Lower leg skin (tissue), 3 donors: ENCODE measurements around the gene RAB3IP.

Source experiments
- CTCF ChIP-seq, 3 donors: fragments of 450-650 bp; IDR thresholded peaks; one replicate each; pipeline ENCODE4 v1.5.1; 2016; ENCODE audit warnings: antibody characterized with exemption in 3 of 3, mild to moderate bottlenecking in 3 of 3, moderate library complexity in 2 of 3
- POLR2A ChIP-seq, 2 donors: fragments of 450-650 bp; IDR thresholded peaks; one replicate each; pipeline ENCODE4 v1.6.1; 2016 to 2017; ENCODE audit warnings: antibody characterized with exemption in 2 of 2, mild to moderate bottlenecking in 1 of 2, moderate library complexity in 1 of 2

DNA sequence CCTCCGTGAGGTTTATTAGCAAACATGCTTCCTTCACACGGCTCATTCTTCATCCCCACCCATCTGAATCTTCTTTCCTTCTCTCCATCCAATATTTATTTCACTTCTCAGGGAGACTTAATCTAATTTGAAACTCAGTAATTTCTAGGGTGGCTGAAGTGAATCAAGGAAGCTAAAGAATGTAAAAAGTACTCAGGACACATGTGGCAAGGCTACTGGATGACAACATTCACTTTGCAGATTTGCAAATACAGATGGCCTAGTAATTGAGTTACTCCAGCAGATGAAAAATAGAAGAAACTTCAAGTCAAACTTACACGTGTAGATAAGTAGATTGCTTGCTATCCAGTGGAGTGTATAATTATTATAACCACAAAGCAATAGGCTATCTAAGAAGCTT lies 24.1 kb upstream of the RAB3IP start:
- TF ChIP-seq CTCF (IDR thresholded peaks at IDR 0.05) (no peak), POLR2A (IDR thresholded peaks at IDR 0.05) (no peak)
